K562 (cell line): Measurements from ENCODE around the gene MDP1. TPM values are rescaled to one million over a fixed set of nuclear protein-coding genes. Genes with fewer than 3 reads are reported as not detected.
A peak's percentile ranks its signal among the peaks of the same experiment; 100 is the strongest.

ENCODE experiments used
- ATAC-seq: fragments of 200-7000 bp; cut with Tn5 transposase; 3 replicates; pipeline ENCODE4 v1.9.1; 2020; ENCODE audit warnings: moderate library complexity
- BruUV-seq: library from RNA; stranded (reverse); fragments of 400-500 nt; replicated peaks from 2 replicates; lab custom pipeline; 2021; lab: Mats Ljungman, UMichigan
- CTCF ChIA-PET: fragments of 300-600 bp; formaldehyde crosslinking; extraction: SDS; loops from one replicate; lab custom pipeline; 2021; ENCODE audit warnings: low intra/inter-chr PET ratio; lab: Yijun Ruan, JAX
- POLR2A ChIA-PET: fragments of 300-600, 350-650 bp; sonication (Branson Sonifier 250); formaldehyde crosslinking; extraction: SDS; loops from one replicate; lab custom pipeline; 2021; ENCODE audit warnings: antibody characterized with exemption, inconsistent platforms; lab: Yijun Ruan, JAX
- DNase-seq, 4 experiments: peaks; one replicate each; pipeline versions ENCODE4 v3.0.0 to v3.0.0-alpha.2; 2011 to 2018; ENCODE audit warnings: low spot score in 3 of 4, mixed read lengths in 3 of 4; ENCODE audit errors: extremely low read depth in 1 of 4
- FAIRE-seq: peaks from 2 replicates; lab custom pipeline; 2011; peaks lifted over from hg19 to GRCh38; lab: Jason Lieb, UNC
- H2AFZ ChIP-seq: 2 replicates; pipeline ENCODE4 v1.6.0; 2011; ENCODE audit warnings: low read depth, low read length, control low read depth, inconsistent platforms
- H3K27ac ChIP-seq: fragments of 200-600 bp; 3 replicates; pipeline ENCODE4 v1.8.0; 2011; ENCODE audit warnings: low read depth, mild to moderate bottlenecking, control low read depth, inconsistent platforms, low read length, moderate library complexity, mixed read lengths; ENCODE audit errors: extremely low read depth
- H3K27me3 ChIP-seq, 2 experiments: fragments of 300-600 bp in 1 of 2; 2 replicates in 1 of 2; 3 replicates in 1 of 2; pipeline versions ENCODE4 v1.6.0 to v1.8.0; 2011; ENCODE audit warnings: inconsistent platforms in 2 of 2, low read length in 2 of 2, mild to moderate bottlenecking in 1 of 2, mixed read lengths in 1 of 2, moderate library complexity in 1 of 2; ENCODE audit not compliant: control insufficient read depth in 2 of 2, insufficient read depth in 2 of 2
- H3K36me3 ChIP-seq: fragments of 300-600 bp; 3 replicates; pipeline ENCODE4 v1.8.0; 2011; ENCODE audit warnings: mild to moderate bottlenecking, low read length, inconsistent platforms; ENCODE audit not compliant: control insufficient read depth, insufficient read depth
- H3K4me1 ChIP-seq, 2 experiments: fragments of 200-600 bp in 1 of 2; replicated peaks in 1 of 2; 2 replicates in 1 of 2; 3 replicates in 1 of 2; pipeline versions ENCODE4 v1.5.1 to v1.8.0; 2011; ENCODE audit warnings: inconsistent platforms in 2 of 2, low read length in 2 of 2, mild to moderate bottlenecking in 1 of 2, mixed read lengths in 1 of 2, moderate library complexity in 1 of 2; ENCODE audit not compliant: control insufficient read depth in 2 of 2, insufficient read depth in 2 of 2
- H3K4me2 ChIP-seq: 2 replicates; pipeline ENCODE4 v1.6.1; 2011; ENCODE audit warnings: low read length, control low read depth, inconsistent platforms, mixed read lengths; ENCODE audit not compliant: insufficient read depth
- H3K4me3 ChIP-seq: fragments of 200-600 bp; sonication (generic), shearing (Covaris generic); 2 replicates; pipeline ENCODE4 v1.5.1; 2016; ENCODE audit warnings: control low read depth, inconsistent platforms
- H3K79me2 ChIP-seq: fragments of 200-600 bp; 3 replicates; pipeline ENCODE4 v1.8.0; 2011; ENCODE audit warnings: low read length, inconsistent platforms; ENCODE audit not compliant: control insufficient read depth, insufficient read depth
- H3K9ac ChIP-seq, 2 experiments: 2 replicates each; pipeline versions ENCODE4 v1.6.0 to v1.6.1; 2011; ENCODE audit warnings: low read depth in 2 of 2, low read length in 2 of 2, control low read depth in 1 of 2, inconsistent platforms in 1 of 2, mild to moderate bottlenecking in 1 of 2, mixed read lengths in 1 of 2; ENCODE audit not compliant: insufficient read depth in 1 of 2
- H3K9me1 ChIP-seq: one replicate; pipeline ENCODE4 v1.6.0; 2011; ENCODE audit warnings: inconsistent platforms, mild to moderate bottlenecking, low read length, moderate library complexity; ENCODE audit not compliant: control insufficient read depth, insufficient read depth
- H3K9me3 ChIP-seq: replicated peaks from 2 replicates; pipeline ENCODE4 v1.5.1; 2011; ENCODE audit warnings: low read depth, low read length, inconsistent platforms; ENCODE audit not compliant: control insufficient read depth, insufficient read depth
- H4K20me1 ChIP-seq: replicated peaks from 2 replicates; pipeline ENCODE4 v1.6.1; 2011; ENCODE audit warnings: low read length, inconsistent platforms, mixed read lengths; ENCODE audit not compliant: control insufficient read depth, insufficient read depth
- C11orf30 ChIP-seq: fragments of 450-650 bp; IDR thresholded peaks from 2 replicates; pipeline ENCODE4 v1.6.1; 2016; ENCODE audit warnings: low read depth, mild to moderate bottlenecking
- CBX1 ChIP-seq: sonication (generic); IDR thresholded peaks from 2 replicates; pipeline ENCODE4 v1.6.1; 2016; ENCODE audit warnings: antibody characterized with exemption, low read depth, mild to moderate bottlenecking
- DPF2 ChIP-seq: fragments of 450-650 bp; IDR thresholded peaks from 2 replicates; pipeline ENCODE4 v1.6.1; 2016
- IRF1 ChIP-seq: sonication (generic); formaldehyde crosslinking; IDR thresholded peaks from 2 replicates; pipeline ENCODE4 v1.8.0; 2022; ENCODE audit warnings: missing genetic modification reagents, mild to moderate bottlenecking, borderline replicate concordance
- KAT8 ChIP-seq: fragments of 450-650 bp; IDR thresholded peaks from 2 replicates; pipeline ENCODE4 v1.6.1; 2016; ENCODE audit warnings: low read depth, mild to moderate bottlenecking
- NFATC3 ChIP-seq: fragments of 450-650 bp; IDR thresholded peaks from 2 replicates; pipeline ENCODE4 v1.6.1; 2017; ENCODE audit warnings: mild to moderate bottlenecking
- SAFB2 ChIP-seq: fragments of 200-400 bp; formaldehyde crosslinking; IDR thresholded peaks from 2 replicates; pipeline ENCODE4 v1.6.1; 2018; ENCODE audit warnings: borderline replicate concordance, low read length, low read depth, moderate library complexity; ENCODE audit not compliant: severe bottlenecking
- TEAD4 ChIP-seq, 2 experiments: sonication (generic) in 1 of 2; formaldehyde crosslinking in 1 of 2; IDR thresholded peaks; 2 replicates each; pipeline versions ENCODE4 v1.6.1 to v1.8.0; 2012 to 2022; ENCODE audit warnings: borderline replicate concordance in 1 of 2, inconsistent platforms in 1 of 2, low read length in 1 of 2, mild to moderate bottlenecking in 1 of 2, missing genetic modification reagents in 1 of 2
- ZFPM2 ChIP-seq: fragments of 250-450 bp; sonication (Bioruptor Pico); IDR thresholded peaks from 2 replicates; pipeline ENCODE4 v1.5.1; 2022; ENCODE audit warnings: mild to moderate bottlenecking
- ZNF316 ChIP-seq: fragments of 450-650 bp; IDR thresholded peaks from 2 replicates; pipeline ENCODE4 v1.6.1; 2016
- WGBS: fragments of 100-300 bp; shearing (Covaris generic); methylation state at CpG from one replicate; pipeline ENCODE4 v1.1.6; 2016; ENCODE audit warnings: low coverage, mixed read lengths; ENCODE audit not compliant: insufficient coverage; ENCODE audit errors: missing lambda C conversion rate; 5-methylcytosine and 5-hydroxymethylcytosine counted together
- in situ Hi-C: fragments of 300-500 bp; cut with MboI; formaldehyde crosslinking; loops from 4 replicates; pipeline ENCODE4 v1.15.0; 2018; ENCODE audit warnings: inconsistent platforms, mixed read lengths
- intact Hi-C: fragments of 100-400 bp; cut with micrococcal nuclease; formaldehyde crosslinking; loops from 2 replicates; pipeline ENCODE4 v1.14.2; 2022
- polyA plus RNA-seq, 8 experiments: library from polyadenylated mRNA; depleted of rRNA in 4 of 8; stranded (reverse) in 5 of 8; unstranded in 3 of 8; fragments of >200 nt; fragmentation: Nextera tagmentation in 2 of 8; fragmentation: Illumina TruSeq in 1 of 8; extraction: Ambion mirVana in 2 of 8; extraction: Trizol in 1 of 8; gene quantifications; 2 replicates each; pipeline versions ENCODE4 v1.2.1 to v1.2.3, GENCODE V29; 2011 to 2014; ENCODE audit warnings: inconsistent platforms in 1 of 8, missing spikeins in 1 of 8
- total RNA-seq, 7 experiments: library from RNA; depleted of rRNA in 6 of 7; stranded (reverse); fragments of >200 nt in 6 of 7; fragmentation: Illumina TruSeq in 2 of 7; extraction: Trizol in 2 of 7; gene quantifications; 2 replicates each; pipeline versions ENCODE4 v1.2.1 to v1.2.3, GENCODE V29; 2011 to 2021; ENCODE audit warnings: low replicate concordance in 1 of 7

Gene MDP1
- total and polyA plus RNA-seq, 9 of the 15 experiments (the other 6 are each of a cell fraction or from before 2014, with no cell fraction given), result 2.7 to 29.6 (median 11.0) TPM

GRCh38 chr14:24247422-24247821 is 31.6 kb upstream of the MDP1 start:
- Histone ChIP-seq H2AFZ (no peak overlapping the region), H3K27ac (no peak overlapping the region), H3K27me3 (no peaks in the 10 kb centered on the region), H3K9ac (no peak overlapping the region), H4K20me1 (no peaks in the 10 kb centered on the region), H3K79me2 (no peaks in the 10 kb centered on the region), H3K4me2 (no peak overlapping the region), H3K4me1 (peaks cover 4 to 9% of the 10 kb centered on the region in 2 experiments; a peak in 4 of 5 replicates), H3K4me3 (no peak overlapping the region), H3K36me3 (no peaks in the 10 kb centered on the region; the same call in 2 of the 3 replicates), H3K9me1 (no peaks in the 10 kb centered on the region), H3K9me3 (no peaks in the 10 kb centered on the region)
- POLR2A ChIA-PET, result interaction anchor here (0.8 to 1.1 kb wide), 2 partner anchors 10 to 16 kb away, joined by 4 to 5 read pairs; no protein-coding TSS in a partner anchor
- DNase-seq (no peak), FAIRE-seq (no peak), ATAC-seq (no peak)
- CTCF ChIA-PET, result interaction anchor here (0.7 kb wide), 1 partner anchor 144 kb away, joined by 4 read pairs; no protein-coding TSS in a partner anchor
- intact Hi-C loops, result no loop called here
- TF ChIP-seq DPF2 (0 out of 2 replicates have a peak, but pooled peaks have one; percentile 20), ZFPM2 (no peak)
- BruUV-seq, result no TSS peak
- in situ Hi-C loops, result loop anchor here (10.0 kb wide), 1 partner anchor 187 kb away; no protein-coding TSS in a partner anchor
- 14% methylated on average over 5 of the region's 7 CpGs for WGBS

GRCh38 chr14:24246765-24247212 is 30.9 kb upstream of the MDP1 start:
- Histone ChIP-seq H3K36me3 (no peaks in the 10 kb centered on the region; the same call in 2 of the 3 replicates), H3K9ac (no peak overlapping the region), H4K20me1 (no peaks in the 10 kb centered on the region; the same call in 1 of the 2 replicates), H3K4me1 (peaks cover 9 to 10% of the 10 kb centered on the region in 2 experiments; a peak in 4 of 5 replicates), H3K27ac (no peak overlapping the region), H3K27me3 (no peaks in the 10 kb centered on the region), H3K9me1 (no peaks in the 10 kb centered on the region), H3K79me2 (peaks cover 3% of the 10 kb centered on the region; the same call in 2 of the 3 replicates), H3K4me2 (no peak overlapping the region), H3K9me3 (no peaks in the 10 kb centered on the region), H3K4me3 (no peak overlapping the region), H2AFZ (no peak overlapping the region)
- DNase-seq (no peak), ATAC-seq (no peak), FAIRE-seq (no peak)
- CTCF ChIA-PET, result interaction anchor here (0.6 kb wide), 1 partner anchor 84 kb away, joined by 4 read pairs; no protein-coding TSS in a partner anchor
- WGBS, result no CpG with 5 or more reads among the region's 3 CpGs
- in situ Hi-C loops (loop anchor here (10.0 kb wide), 1 partner anchor 188 kb away; no protein-coding TSS in a partner anchor), intact Hi-C loops (no loop called here)
- no TSS peak for BruUV-seq
- no peak for TF ChIP-seq SAFB2
- no peak for TF ChIP-seq IRF1 (CRISPR knock-in tag)
- TF ChIP-seq NFATC3, result no peak
- TF ChIP-seq C11orf30, result 0 out of 2 replicates have a peak, but pooled peaks have one; percentile 24
- TF ChIP-seq KAT8, result no peak
- no peak for TF ChIP-seq TEAD4 (IDR thresholded peaks at IDR 0.05; ENCODE audit: low read length)
- no peak for TF ChIP-seq TEAD4 (CRISPR knock-in tag; IDR thresholded peaks at IDR 0.05; ENCODE audit: borderline replicate concordance)
- no peak for TF ChIP-seq CBX1
- TF ChIP-seq ZNF316, result peak; percentile 25; the same call in 1 of the 2 replicates
- POLR2A ChIA-PET, result interaction anchor here (0.9 to 1.1 kb wide), 2 partner anchors 17 to 25 kb away, joined by 3 to 5 read pairs; partner anchors contain the start of gene RABGGTA
